Measurements from ENCODE around the gene PHF23. TPM values are rescaled to one million over a fixed set of nuclear protein-coding genes. Genes with fewer than 3 reads are reported as not detected.

The PHF23 gene
- polyA plus RNA-seq, 3 donors = 51.3 to 65.8 (median 53.1) TPM

GRCh38 chr17:7186241-7186640 lies 53.0 kb downstream of the PHF23 start:
- no peak for DNase-seq (ENCODE audit: extremely low read depth in 1 of 11, low read depth in 9 of 11, low spot score in 4 of 11)

Other genes with a start within 250 kb of the PHF23 start
- 1 to 10 TPM; 1.6 to 2.6 (median 2.3) TPM for gene ALOX12, start 243.4 kb downstream of the PHF23 start, polyA plus RNA-seq (ENCODE audit: insufficient read length in 3 of 3)
- 100 to 1,000 TPM; 162 to 199 (median 190) TPM for gene RNASEK, start 226.8 kb downstream of the PHF23 start, polyA plus RNA-seq (ENCODE audit: insufficient read length in 3 of 3)
- 10 to 100 TPM; 23.7 to 28.0 (median 25.2) TPM for gene BCL6B, start 216.4 kb downstream of the PHF23 start, polyA plus RNA-seq (ENCODE audit: insufficient read length in 3 of 3)
- 1 to 10 TPM; 3.3 to 4.6 (median 4.5) TPM for gene SLC16A13, start 203.4 kb downstream of the PHF23 start, polyA plus RNA-seq (ENCODE audit: insufficient read length in 3 of 3)
- gene SLC16A11, start 195.4 kb downstream of the PHF23 start, polyA plus RNA-seq (ENCODE audit: insufficient read length in 3 of 3) = under 1 TPM; 0.52 to 0.67 (median 0.53) TPM
- 1 to 10 TPM in 1 of 3 donors, under 1 TPM in 2; 0.89 to 2.2 (median 0.92) TPM for gene CLEC10A, start 159.2 kb downstream of the PHF23 start, polyA plus RNA-seq (ENCODE audit: insufficient read length in 3 of 3)
- 1 to 10 TPM in 2 of 3 donors, under 1 TPM in 1; 0.89 to 2.6 (median 2.1) TPM for gene ASGR2, start 124.6 kb downstream of the PHF23 start, polyA plus RNA-seq (ENCODE audit: insufficient read length in 3 of 3)
- gene ASGR1, start 60.1 kb downstream of the PHF23 start, polyA plus RNA-seq (ENCODE audit: insufficient read length in 3 of 3) = 10 to 100 TPM in 1 of 3 donors, 1 to 10 TPM in 2; 6.1 to 10.7 (median 7.2) TPM
- gene DLG4, start 19.6 kb downstream of the PHF23 start, polyA plus RNA-seq (ENCODE audit: insufficient read length in 3 of 3) = 10 to 100 TPM; 28.3 to 47.7 (median 37.6) TPM
- 100 to 1,000 TPM; 438 to 579 (median 497) TPM for gene ACADVL, start 19.5 kb downstream of the PHF23 start, polyA plus RNA-seq (ENCODE audit: insufficient read length in 3 of 3)
- gene DVL2, start 4.9 kb downstream of the PHF23 start, polyA plus RNA-seq (ENCODE audit: insufficient read length in 3 of 3) = 10 to 100 TPM; 49.8 to 66.7 (median 64.4) TPM
- 100 to 1,000 TPM; 435 to 476 (median 455) TPM for gene GABARAP, start 3.0 kb upstream of the PHF23 start, polyA plus RNA-seq (ENCODE audit: insufficient read length in 3 of 3)
- gene CTDNEP1, start 12.3 kb upstream of the PHF23 start, polyA plus RNA-seq (ENCODE audit: insufficient read length in 3 of 3) = 100 to 1,000 TPM; 151 to 152 (median 151) TPM
- 10 to 100 TPM; 51.6 to 63.0 (median 55.1) TPM for gene ELP5, start 12.8 kb upstream of the PHF23 start, polyA plus RNA-seq (ENCODE audit: insufficient read length in 3 of 3)
- 10 to 100 TPM; 41.1 to 74.2 (median 41.8) TPM for gene CLDN7, start 23.0 kb upstream of the PHF23 start, polyA plus RNA-seq (ENCODE audit: insufficient read length in 3 of 3)
- gene SLC2A4, start 42.3 kb upstream of the PHF23 start, polyA plus RNA-seq (ENCODE audit: insufficient read length in 3 of 3) = 1 to 10 TPM; 1.8 to 2.7 (median 2.5) TPM
- 1 to 10 TPM; 3.8 to 5.3 (median 5.2) TPM for gene YBX2, start 55.2 kb upstream of the PHF23 start, polyA plus RNA-seq (ENCODE audit: insufficient read length in 3 of 3)
- gene EIF5A, start 68.2 kb upstream of the PHF23 start, polyA plus RNA-seq (ENCODE audit: insufficient read length in 3 of 3) = 100 to 1,000 TPM; 313 to 353 (median 324) TPM
- 100 to 1,000 TPM in 1 of 3 donors, 10 to 100 TPM in 2; 95.6 to 101 (median 97.4) TPM for gene GPS2, start 75.9 kb upstream of the PHF23 start, polyA plus RNA-seq (ENCODE audit: insufficient read length in 3 of 3)
- 10 to 100 TPM; 30.6 to 38.2 (median 36.1) TPM for gene NEURL4, start 89.9 kb upstream of the PHF23 start, polyA plus RNA-seq (ENCODE audit: insufficient read length in 3 of 3)
- 10 to 100 TPM in 1 of 3 donors, 1 to 10 TPM in 2; 7.0 to 12.5 (median 7.6) TPM for gene ACAP1, start 97.1 kb upstream of the PHF23 start, polyA plus RNA-seq (ENCODE audit: insufficient read length in 3 of 3)
- 10 to 100 TPM; 10.7 to 13.9 (median 12.0) TPM for gene KCTD11, start 112.7 kb upstream of the PHF23 start, polyA plus RNA-seq (ENCODE audit: insufficient read length in 3 of 3)
- not detected for gene TMEM95, start 115.7 kb upstream of the PHF23 start, polyA plus RNA-seq (ENCODE audit: insufficient read length in 3 of 3)
- 1 to 10 TPM; 5.1 to 9.0 (median 6.0) TPM for gene TNK1, start 141.6 kb upstream of the PHF23 start, polyA plus RNA-seq (ENCODE audit: insufficient read length in 3 of 3)
- gene PLSCR3, start 155.1 kb upstream of the PHF23 start, polyA plus RNA-seq (ENCODE audit: insufficient read length in 3 of 3) = 10 to 100 TPM; 28.8 to 41.5 (median 41.4) TPM
- 10 to 100 TPM; 81.9 to 99.2 (median 87.3) TPM for gene TMEM256, start 164.6 kb upstream of the PHF23 start, polyA plus RNA-seq (ENCODE audit: insufficient read length in 3 of 3)
- 10 to 100 TPM; 21.4 to 36.4 (median 29.0) TPM for gene NLGN2, start 168.4 kb upstream of the PHF23 start, polyA plus RNA-seq (ENCODE audit: insufficient read length in 3 of 3)
- gene SPEM1, start 180.9 kb upstream of the PHF23 start, polyA plus RNA-seq (ENCODE audit: insufficient read length in 3 of 3) = under 1 TPM in 2 of 3 donors, not detected in 1; 0.10 to 0.22 TPM
- not detected for gene SPEM2, start 186.2 kb upstream of the PHF23 start, polyA plus RNA-seq (ENCODE audit: insufficient read length in 3 of 3)
- not detected for gene SPEM3, start 189.4 kb upstream of the PHF23 start, polyA plus RNA-seq (ENCODE audit: insufficient read length in 3 of 3)
- gene TMEM102, start 196.0 kb upstream of the PHF23 start, polyA plus RNA-seq (ENCODE audit: insufficient read length in 3 of 3) = 1 to 10 TPM; 3.4 to 5.2 (median 4.6) TPM
- 10 to 100 TPM in 1 of 3 donors, 1 to 10 TPM in 2; 5.6 to 12.6 (median 8.0) TPM for gene FGF11, start 200.1 kb upstream of the PHF23 start, polyA plus RNA-seq (ENCODE audit: insufficient read length in 3 of 3)
- 10 to 100 TPM in 2 of 3 donors, 1 to 10 TPM in 1; 9.3 to 10.7 (median 10.4) TPM for gene CHRNB1, start 205.6 kb upstream of the PHF23 start, polyA plus RNA-seq (ENCODE audit: insufficient read length in 3 of 3)
- gene ZBTB4, start 240.2 kb upstream of the PHF23 start, polyA plus RNA-seq (ENCODE audit: insufficient read length in 3 of 3) = 10 to 100 TPM; 34.9 to 54.9 (median 40.9) TPM
- under 1 TPM in 2 of 3 donors, not detected in 1; 0.26 TPM for gene SLC35G6, start 242.0 kb upstream of the PHF23 start, polyA plus RNA-seq (ENCODE audit: insufficient read length in 3 of 3)
- 100 to 1,000 TPM; 131 to 134 (median 134) TPM for gene POLR2A, start 244.9 kb upstream of the PHF23 start, polyA plus RNA-seq (ENCODE audit: insufficient read length in 3 of 3)